Immature natural killer cell (primary cell): ENCODE measurements around the gene TFE3. TPM values are rescaled to one million over a fixed set of nuclear protein-coding genes. Genes with fewer than 3 reads are reported as not detected.
A peak's percentile ranks its signal among the peaks of the same experiment; 100 is the strongest.

Source experiments
- DNase-seq, 3 donors: peaks; one replicate each; pipeline ENCODE4 v3.0.0; 2022; ENCODE audit warnings: mixed read lengths in 1 of 3
- H3K27ac Mint-ChIP-seq, 6 donors: one replicate each; pipeline ENCODE4 v1.8.0; 2020; ENCODE audit warnings: mixed read lengths in 6 of 6, mild to moderate bottlenecking in 5 of 6, inconsistent platforms in 4 of 6, moderate library complexity in 3 of 6
- H3K27me3 Mint-ChIP-seq, 3 donors: one replicate each; pipeline ENCODE4 v1.8.0; 2020 to 2021; ENCODE audit warnings: low read depth in 3 of 3, mild to moderate bottlenecking in 3 of 3, mixed read lengths in 3 of 3, moderate library complexity in 3 of 3, inconsistent platforms in 1 of 3
- H3K36me3 Mint-ChIP-seq, 3 donors: one replicate each; pipeline ENCODE4 v1.8.0; 2020; ENCODE audit warnings: mixed read lengths in 3 of 3, inconsistent platforms in 2 of 3, mild to moderate bottlenecking in 2 of 3
- H3K4me1 Mint-ChIP-seq, 2 donors: one replicate each; pipeline ENCODE4 v1.8.0; 2020; ENCODE audit warnings: inconsistent platforms in 2 of 2, mild to moderate bottlenecking in 2 of 2, mixed read lengths in 2 of 2, moderate library complexity in 1 of 2
- H3K4me3 Mint-ChIP-seq, 5 donors: one replicate each; pipeline ENCODE4 v1.8.0; 2020; ENCODE audit warnings: mild to moderate bottlenecking in 5 of 5, mixed read lengths in 5 of 5, inconsistent platforms in 3 of 5, moderate library complexity in 3 of 5
- H3K9me3 Mint-ChIP-seq, 6 donors: one replicate each; pipeline ENCODE4 v1.8.0; 2020; ENCODE audit warnings: mild to moderate bottlenecking in 6 of 6, mixed read lengths in 6 of 6, inconsistent platforms in 4 of 6, moderate library complexity in 3 of 6
- polyA plus RNA-seq, 3 donors: library from polyadenylated mRNA; unstranded; fragments of 300-500 nt; fragmentation: Illumina TruSeq; gene quantifications; one replicate each; pipeline ENCODE4 v1.2.3, GENCODE V29; 2021

TFE3 gene
- polyA plus RNA-seq, 3 donors from 2014 or later = 1.1 to 9.0 (median 4.2) TPM

DNA sequence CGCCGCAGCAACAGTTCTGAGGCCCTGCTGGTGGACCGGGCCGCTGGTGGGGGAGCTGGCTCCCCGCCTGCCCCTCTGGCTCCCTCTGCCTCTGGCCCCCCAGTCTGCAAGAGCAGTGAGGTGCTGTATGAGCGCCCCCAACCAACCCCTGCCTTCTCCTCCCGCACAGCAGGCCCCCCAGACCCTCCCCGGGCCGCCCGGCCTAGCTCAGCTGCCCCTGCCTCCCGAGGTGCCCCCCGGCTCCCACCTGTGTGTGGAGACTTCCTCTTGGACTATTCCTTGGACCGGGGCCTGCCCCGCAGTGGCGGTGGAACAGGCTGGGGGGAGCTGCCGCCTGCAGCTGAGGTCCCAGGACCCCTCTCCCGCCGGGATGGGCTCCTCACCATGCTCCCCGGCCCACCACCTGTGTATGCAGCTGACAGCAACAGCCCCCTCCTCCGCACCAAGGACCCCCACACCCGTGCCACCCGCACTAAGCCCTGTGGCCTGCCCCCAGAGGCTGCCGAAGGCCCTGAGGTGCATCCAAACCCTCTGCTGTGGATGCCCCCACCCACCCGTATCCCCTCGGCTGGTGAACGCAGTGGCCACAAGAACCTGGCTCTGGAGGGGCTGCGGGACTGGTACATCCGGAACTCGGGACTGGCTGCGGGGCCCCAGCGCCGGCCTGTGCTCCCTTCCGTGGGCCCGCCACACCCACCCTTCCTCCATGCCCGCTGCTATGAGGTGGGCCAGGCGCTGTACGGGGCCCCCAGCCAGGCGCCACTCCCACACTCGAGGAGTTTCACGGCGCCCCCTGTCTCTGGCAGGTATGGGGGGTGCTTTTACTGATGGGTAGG lies 24.3 kb upstream of the TFE3 start:
- Mint-ChIP-seq H3K27me3 (peaks cover 0 to 4% (median 2%) of the 10 kb centered on the region in 3 donors), H3K27ac (no peak overlapping the region), H3K4me3 (no peak overlapping the region), H3K9me3 (no peaks in the 10 kb centered on the region), H3K36me3 (no peaks in the 10 kb centered on the region), H3K4me1 (peaks cover 0 to 4% of the 10 kb centered on the region in 2 donors)
- no peak for DNase-seq

GRCh38 chrX:49066690-49067089 lies 23.5 kb upstream of the TFE3 start:
- Mint-ChIP-seq H3K27ac (no peak overlapping the region), H3K36me3 (no peaks in the 10 kb centered on the region), H3K4me1 (peaks cover 0 to 3% of the 10 kb centered on the region in 2 donors), H3K27me3 (peaks cover 0 to 6% (median 2%) of the 10 kb centered on the region in 3 donors), H3K4me3 (no peak overlapping the region), H3K9me3 (no peaks in the 10 kb centered on the region)
- DNase-seq = no peak

DNA sequence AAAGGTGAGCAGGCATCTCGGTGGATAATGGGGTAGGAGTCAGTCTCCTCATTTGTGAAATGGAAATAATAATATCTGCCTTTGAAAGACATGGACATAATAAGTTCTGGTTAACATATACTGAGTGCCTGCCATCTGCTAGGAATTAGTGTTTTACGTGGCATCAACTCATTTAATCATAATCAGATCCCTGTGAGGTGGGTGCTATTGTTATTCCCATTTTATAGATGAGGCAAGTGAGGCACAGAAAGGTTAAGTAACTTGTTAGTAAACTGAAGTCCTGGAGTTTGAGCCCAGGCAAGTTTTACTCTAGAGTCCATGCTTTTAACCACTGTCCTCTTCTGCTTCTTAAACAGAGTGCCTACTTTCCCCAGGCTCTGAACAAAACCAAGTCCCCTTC lies 23.1 kb upstream of the TFE3 start:
- H3K27ac Mint-ChIP-seq = no peak overlapping the region
- DNase-seq = no peak
- H3K36me3 Mint-ChIP-seq = no peaks in the 10 kb centered on the region
- no peak overlapping the region for H3K4me3 Mint-ChIP-seq
- H3K9me3 Mint-ChIP-seq = no peaks in the 10 kb centered on the region
- peaks cover 0 to 3% of the 10 kb centered on the region in 2 donors for H3K4me1 Mint-ChIP-seq
- peaks cover 0 to 6% (median 2%) of the 10 kb centered on the region in 3 donors for H3K27me3 Mint-ChIP-seq

DNA sequence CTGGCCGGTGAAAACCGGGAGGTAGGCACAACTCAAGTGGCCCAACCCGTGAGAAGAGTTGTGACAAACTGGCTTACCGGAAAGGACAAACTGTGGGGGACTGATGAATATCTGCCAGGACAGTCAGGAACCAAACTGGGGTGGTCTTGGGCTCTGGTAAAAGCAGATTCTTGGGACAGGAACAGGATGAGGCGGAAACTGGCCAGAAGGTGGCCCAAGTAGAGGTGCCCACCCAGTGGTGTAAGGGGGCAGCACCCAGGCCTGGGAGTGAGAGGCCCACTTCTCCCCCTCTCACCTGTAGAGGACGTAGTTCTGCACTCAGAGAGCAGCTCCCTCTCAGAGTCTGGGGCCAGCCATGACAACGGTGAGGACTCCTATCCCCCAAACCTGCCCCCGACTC lies 21.6 kb upstream of the TFE3 start:
- Mint-ChIP-seq H3K27me3 (peaks cover 0 to 8% (median 2%) of the 10 kb centered on the region in 3 donors), H3K4me3 (no peak overlapping the region), H3K27ac (peak overlapping the region in 1 of 6 donors; percentile 28), H3K4me1 (no peaks in the 10 kb centered on the region), H3K9me3 (no peaks in the 10 kb centered on the region), H3K36me3 (no peaks in the 10 kb centered on the region)
- DNase-seq = no peak

GRCh38 chrX:49064303-49064702 lies 21.1 kb upstream of the TFE3 start:
- Mint-ChIP-seq H3K9me3 (no peaks in the 10 kb centered on the region), H3K27ac (no peak overlapping the region), H3K4me1 (no peaks in the 10 kb centered on the region), H3K4me3 (no peak overlapping the region), H3K36me3 (no peaks in the 10 kb centered on the region), H3K27me3 (peaks cover 0 to 8% (median 2%) of the 10 kb centered on the region in 3 donors)
- no peak for DNase-seq

- no peaks in the 10 kb centered on the region for H3K9me3 Mint-ChIP-seq
- no peaks in the 10 kb centered on the region for H3K4me1 Mint-ChIP-seq
- peaks cover 0 to 8% (median 2%) of the 10 kb centered on the region in 3 donors for H3K27me3 Mint-ChIP-seq
- H3K4me3 Mint-ChIP-seq = no peak overlapping the region
- no peak for DNase-seq
- no peaks in the 10 kb centered on the region for H3K36me3 Mint-ChIP-seq
- no peak overlapping the region for H3K27ac Mint-ChIP-seq
These were observed 20.6 kb upstream of the TFE3 start for GRCh38 chrX:49063715-49064114.

GRCh38 chrX:49061916-49062315 lies 18.8 kb upstream of the TFE3 start:
- no peaks in the 10 kb centered on the region for H3K9me3 Mint-ChIP-seq
- H3K4me3 Mint-ChIP-seq = no peak overlapping the region
- DNase-seq = no peak
- H3K27me3 Mint-ChIP-seq = peaks cover 0 to 8% (median 2%) of the 10 kb centered on the region in 3 donors
- H3K36me3 Mint-ChIP-seq = no peaks in the 10 kb centered on the region
- H3K27ac Mint-ChIP-seq = no peak overlapping the region
- no peaks in the 10 kb centered on the region for H3K4me1 Mint-ChIP-seq

- Mint-ChIP-seq H3K27me3 (peaks cover 0 to 7% (median 2%) of the 10 kb centered on the region in 3 donors), H3K9me3 (no peaks in the 10 kb centered on the region), H3K27ac (peak overlapping the region in 1 of 6 donors; percentile 9), H3K4me3 (no peak overlapping the region), H3K4me1 (no peaks in the 10 kb centered on the region), H3K36me3 (no peaks in the 10 kb centered on the region)
- no peak for DNase-seq
These were observed 18.3 kb upstream of the TFE3 start for GRCh38 chrX:49061490-49061889.

DNA sequence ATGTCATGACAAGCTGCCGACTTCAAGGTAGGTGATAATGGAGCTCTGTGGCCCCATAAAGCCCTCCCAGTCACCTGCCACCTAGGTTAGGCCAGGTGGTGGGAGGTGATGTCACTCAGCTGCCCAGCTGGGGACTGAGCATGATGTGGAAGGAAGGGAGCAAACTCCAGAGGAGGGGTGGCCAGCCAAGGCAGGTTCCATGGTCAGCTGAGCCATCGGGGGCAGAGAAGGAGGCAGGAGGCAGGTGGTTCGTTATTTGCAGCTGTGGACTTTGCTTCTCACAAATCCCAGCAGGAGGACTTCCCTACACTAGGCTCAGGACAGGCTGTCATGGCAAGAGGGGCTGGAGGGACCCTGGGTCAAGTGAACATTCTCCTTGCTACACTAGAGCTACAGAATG lies 17.8 kb upstream of the TFE3 start:
- Mint-ChIP-seq H3K4me1 (peaks cover 0 to 1% of the 10 kb centered on the region in 2 donors), H3K36me3 (no peaks in the 10 kb centered on the region), H3K9me3 (no peaks in the 10 kb centered on the region), H3K4me3 (no peak overlapping the region), H3K27ac (peak overlapping the region in 2 of 6 donors; percentile 9 to 18), H3K27me3 (peaks cover 0 to 6% (median 2%) of the 10 kb centered on the region in 3 donors)
- DNase-seq = no peak

GRCh38 chrX:49059681-49060085 lies 16.5 kb upstream of the TFE3 start:
- H3K4me1 Mint-ChIP-seq = peaks cover 8 to 13% of the 10 kb centered on the region in 2 donors

DNA sequence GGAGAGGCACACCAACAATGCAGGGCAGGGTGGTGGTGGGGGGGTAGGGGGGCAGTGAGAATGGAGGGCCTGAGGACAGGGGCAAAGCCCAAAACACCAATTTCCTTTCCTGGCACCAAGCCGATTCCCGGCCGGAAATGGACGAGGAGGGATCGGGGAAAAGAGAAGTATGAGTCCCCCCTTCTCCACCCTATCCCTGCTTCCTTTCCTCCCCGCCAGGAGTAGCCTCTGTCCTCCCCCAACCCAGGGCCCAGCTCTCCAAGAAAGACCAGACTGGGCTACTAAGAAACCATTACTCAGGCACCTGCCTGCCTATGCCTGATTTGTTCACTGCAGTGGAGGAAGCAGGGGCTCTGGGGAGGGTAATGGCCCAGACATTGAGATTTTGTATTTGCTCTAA lies 16.0 kb upstream of the TFE3 start:
- Mint-ChIP-seq H3K4me1 (peaks cover 11 to 17% of the 10 kb centered on the region in 2 donors), H3K4me3 (no peak overlapping the region), H3K9me3 (no peaks in the 10 kb centered on the region), H3K27me3 (peaks cover under 1 to 3% (median 2%) of the 10 kb centered on the region in 3 donors), H3K36me3 (no peaks in the 10 kb centered on the region), H3K27ac (no peak overlapping the region)
- no peak for DNase-seq

More at GRCh38 chrX:49059681-49060085, 16.5 kb upstream of the TFE3 start:
- Mint-ChIP-seq H3K4me3 (no peak overlapping the region), H3K36me3 (no peaks in the 10 kb centered on the region), H3K27ac (no peak overlapping the region), H3K27me3 (peaks cover 0 to 3% (median 2%) of the 10 kb centered on the region in 3 donors), H3K9me3 (no peaks in the 10 kb centered on the region)
- DNase-seq = no peak

DNA sequence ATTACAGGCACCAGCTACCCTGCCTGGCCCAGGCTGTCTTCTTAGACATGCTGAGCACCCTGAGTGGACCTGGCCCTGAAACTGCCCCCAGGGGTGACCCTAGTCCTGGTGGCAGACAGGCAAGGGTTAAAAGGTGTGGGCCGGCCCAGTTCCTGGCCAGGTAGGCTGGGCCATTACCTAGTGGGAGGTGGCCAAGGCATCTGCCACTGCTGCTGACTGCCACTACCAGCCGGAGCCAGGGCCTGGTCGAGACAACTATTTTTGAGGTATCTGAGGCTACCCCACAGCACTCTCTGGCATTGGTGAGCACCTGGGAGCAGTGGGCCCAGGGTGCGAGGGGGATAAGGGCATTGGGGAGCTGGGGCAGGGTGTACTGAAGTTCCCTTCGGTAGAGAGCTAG lies 15.6 kb upstream of the TFE3 start, which contains the start of gene CCDC120:
CCDC120 (plus strand) TSS at position 206 of the 400 bp plus-strand sequence. CDS start 3,043 bp downstream, outside the sequence.
- no peaks in the 10 kb centered on the region for H3K36me3 Mint-ChIP-seq
- peak within 1 kb of the TSS in 1 of 6 donors; percentile 42 for H3K27ac Mint-ChIP-seq
- no peak within 1 kb of the TSS for H3K4me3 Mint-ChIP-seq
- no peaks in the 10 kb centered on the region for H3K9me3 Mint-ChIP-seq
- H3K4me1 Mint-ChIP-seq = peaks cover 15 to 21% of the 10 kb centered on the region in 2 donors
- DNase-seq = no peak
- peaks cover 1 to 3% (median 2%) of the 10 kb centered on the region in 3 donors for H3K27me3 Mint-ChIP-seq

DNA sequence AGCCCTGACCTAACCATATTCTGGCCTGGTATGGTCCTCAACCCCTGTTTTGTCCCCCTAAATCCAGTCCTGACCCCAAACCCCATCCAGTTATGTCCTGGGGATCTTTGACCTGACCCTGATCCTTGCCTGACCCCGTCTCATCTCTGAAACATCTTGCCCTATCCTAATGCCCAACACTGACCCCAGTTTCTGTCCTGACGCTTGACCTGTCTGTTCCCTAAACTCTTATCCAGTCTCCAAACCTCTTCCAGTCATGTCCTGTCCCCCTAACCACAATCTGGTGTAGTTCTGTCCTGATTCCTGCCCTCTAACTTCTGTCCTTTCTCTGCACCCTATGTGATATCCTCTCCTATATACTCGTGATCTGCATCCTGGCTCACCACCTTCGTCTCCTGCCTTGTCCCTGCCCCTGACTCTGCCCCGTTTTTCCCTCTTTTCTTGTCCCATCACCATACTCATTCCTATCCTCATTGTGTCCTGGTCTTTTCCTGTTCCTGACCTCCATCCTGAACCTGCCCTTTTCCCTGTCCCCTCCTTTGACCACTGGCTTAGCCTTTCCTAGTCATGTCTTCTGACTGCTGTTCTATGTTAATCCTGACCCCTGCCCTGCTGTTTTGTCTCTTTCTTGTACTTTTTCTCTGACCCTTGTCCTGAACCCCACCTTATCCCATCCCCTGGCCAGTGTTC lies 11.1 kb upstream of the TFE3 start:
- H3K27ac Mint-ChIP-seq = peak overlapping the region; percentile 63 to 91 (median 80)
- peaks cover 0 to 3% (median 1%) of the 10 kb centered on the region in 3 donors for H3K27me3 Mint-ChIP-seq
- peak overlapping the region; percentile 70 to 90 (median 76) for H3K4me3 Mint-ChIP-seq
- no peaks in the 10 kb centered on the region for H3K9me3 Mint-ChIP-seq
- DNase-seq = no peak
- peaks cover 23 to 30% of the 10 kb centered on the region in 2 donors for H3K4me1 Mint-ChIP-seq
- H3K36me3 Mint-ChIP-seq = no peaks in the 10 kb centered on the region
